Activated T-helper 2 cell treated with anti-CD3 and anti-CD28 coated beads, Interferon-gamma antibody, Interleukin-2, Interleukin-4, amounts not matched to agents 10 μg/mL and 5 μg/mL and 100 μg/mL, durations not matched to agents 14 hours and 24 hours and 36 hours (primary cell): ENCODE results near the gene SRXN1. TPM values are rescaled to one million over a fixed set of nuclear protein-coding genes. Genes with fewer than 3 reads are reported as not detected.

Experiments
- DNase-seq: peaks from one replicate; pipeline ENCODE4 v3.0.0; 2021; ENCODE audit warnings: low spot score
- H3K27ac Mint-ChIP-seq: one replicate; pipeline ENCODE4 v1.8.0; 2021; ENCODE audit warnings: mixed read lengths
- H3K27me3 Mint-ChIP-seq: one replicate; pipeline ENCODE4 v1.8.0; 2021; ENCODE audit warnings: low read depth, mixed read lengths
- H3K36me3 Mint-ChIP-seq: one replicate; pipeline ENCODE4 v1.8.0; 2021; ENCODE audit warnings: low read depth, mixed read lengths
- H3K4me1 Mint-ChIP-seq: one replicate; pipeline ENCODE4 v1.8.0; 2021; ENCODE audit warnings: low read depth, mixed read lengths
- H3K4me3 Mint-ChIP-seq: one replicate; pipeline ENCODE4 v1.8.0; 2021; ENCODE audit warnings: low read depth, mild to moderate bottlenecking, moderate library complexity, mixed read lengths
- H3K9me3 Mint-ChIP-seq: one replicate; pipeline ENCODE4 v1.8.0; 2021; ENCODE audit warnings: mixed read lengths
- intact Hi-C: fragments of 100-400 bp; cut with micrococcal nuclease; formaldehyde crosslinking; loops from one replicate; pipeline ENCODE4 v1.15.1; 2023
- total RNA-seq: library from RNA; stranded (reverse); gene quantifications from 2 replicates; pipeline ENCODE4 v1.2.3, GENCODE V29; 2022

The SRXN1 gene
- total RNA-seq, 1 donor from 2014 or later, result 20.4 TPM

DNA sequence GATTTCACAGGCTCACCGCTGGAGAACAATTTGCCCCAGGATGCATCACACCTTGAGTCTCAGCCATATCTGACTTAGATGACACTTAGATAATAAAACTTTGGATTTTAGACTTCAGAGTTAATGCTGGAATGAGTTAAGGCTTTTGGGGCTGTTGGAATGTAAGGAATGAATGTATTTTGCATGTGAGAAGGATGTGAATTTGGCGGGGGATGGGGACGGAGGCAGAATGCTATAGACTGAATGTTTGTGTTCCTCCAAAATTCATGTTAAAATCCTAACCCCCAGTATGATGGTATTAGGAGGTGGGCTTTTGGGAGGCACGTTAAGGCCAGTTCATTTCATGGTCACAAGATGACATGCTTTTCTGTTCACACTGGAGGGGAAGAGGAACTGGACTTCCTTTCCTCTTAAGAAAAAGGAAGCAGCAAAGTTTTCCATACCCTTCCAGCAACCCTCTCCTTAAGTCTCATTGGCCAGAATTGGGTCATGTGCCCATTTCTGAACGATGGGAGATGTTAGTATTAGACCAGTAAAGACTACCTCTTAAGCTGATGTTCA lies 5.8 kb upstream of the SRXN1 start:
- peaks cover 66% of the 10 kb centered on the region for H3K27me3 Mint-ChIP-seq
- no peak overlapping the region for H3K4me3 Mint-ChIP-seq
- peaks cover 12% of the 10 kb centered on the region for H3K4me1 Mint-ChIP-seq
- peaks cover 6% of the 10 kb centered on the region for H3K36me3 Mint-ChIP-seq
- no peak for DNase-seq
- no peak overlapping the region for H3K27ac Mint-ChIP-seq
- no peaks in the 10 kb centered on the region for H3K9me3 Mint-ChIP-seq
- intact Hi-C loops, result no loop called here

DNA sequence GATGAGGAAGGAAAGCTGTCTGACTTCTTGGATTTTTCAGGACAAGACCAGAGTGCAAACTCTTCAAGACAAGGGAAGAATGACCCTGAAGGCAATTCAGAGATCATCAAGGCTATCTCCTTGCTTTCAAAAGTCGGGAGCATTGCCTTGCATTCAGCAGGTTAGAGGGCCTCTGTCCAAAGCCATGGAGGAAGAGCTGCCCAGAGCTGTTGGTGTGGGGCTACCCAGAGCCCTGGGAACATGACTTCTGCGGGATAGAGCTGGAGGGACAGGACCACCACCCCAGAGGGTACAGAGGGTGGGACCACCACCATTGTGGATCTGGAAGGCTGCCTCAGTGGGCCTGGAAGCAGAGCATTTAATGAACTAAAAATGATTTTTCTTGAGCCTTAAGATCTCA lies 5.2 kb upstream of the SRXN1 start:
- no peaks in the 10 kb centered on the region for H3K9me3 Mint-ChIP-seq
- no peak overlapping the region for H3K4me3 Mint-ChIP-seq
- intact Hi-C loops, result no loop called here
- peaks cover 5% of the 10 kb centered on the region for H3K36me3 Mint-ChIP-seq
- H3K27me3 Mint-ChIP-seq, result peaks cover 64% of the 10 kb centered on the region
- H3K27ac Mint-ChIP-seq, result no peak overlapping the region
- DNase-seq, result no peak
- H3K4me1 Mint-ChIP-seq, result peaks cover 16% of the 10 kb centered on the region

DNA sequence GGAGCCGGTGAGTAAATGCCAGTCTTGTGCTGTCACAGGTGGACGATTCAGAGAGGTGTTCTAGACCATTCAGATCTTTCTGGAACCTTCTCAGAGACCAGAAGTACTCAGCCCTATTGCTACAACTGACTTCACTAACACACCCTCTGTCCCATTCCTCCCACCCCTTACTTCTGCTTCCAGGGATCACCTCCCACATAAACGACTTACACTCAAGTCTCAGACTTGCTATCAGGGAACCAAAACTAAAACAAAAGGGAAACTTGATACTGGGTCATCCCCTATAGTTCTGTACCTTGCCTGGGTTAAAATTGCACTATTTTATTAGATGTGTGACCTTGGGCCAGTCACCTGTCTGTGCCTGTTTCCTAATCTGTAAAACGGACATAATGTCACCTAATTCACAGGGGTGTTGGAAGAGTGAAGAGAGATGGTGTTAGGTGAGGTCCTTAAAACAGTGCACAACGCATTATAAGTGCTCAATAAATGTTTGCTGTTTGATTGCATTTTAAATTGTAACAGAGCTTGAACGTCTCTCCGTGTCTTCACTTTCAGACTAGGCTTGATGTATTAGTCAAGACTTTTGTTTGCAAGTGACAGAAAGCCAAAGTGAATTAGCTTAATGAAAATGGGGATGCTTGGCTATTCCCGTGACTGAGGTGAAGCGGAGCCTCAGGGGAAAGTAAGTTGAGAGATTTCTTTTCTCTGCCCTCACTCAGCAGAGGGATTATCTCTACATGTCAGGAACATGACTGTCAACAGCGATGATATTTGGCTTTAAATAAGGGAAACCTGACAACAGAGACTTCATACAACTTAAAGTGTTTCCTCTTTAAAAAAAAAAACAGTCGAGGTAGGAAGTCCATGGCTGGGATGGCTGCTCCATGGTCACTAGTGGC lies 3.0 kb upstream of the SRXN1 start:
- Mint-ChIP-seq H3K27me3 (peaks cover 46% of the 10 kb centered on the region), H3K27ac (no peak overlapping the region), H3K9me3 (no peaks in the 10 kb centered on the region), H3K36me3 (peaks cover 10% of the 10 kb centered on the region), H3K4me1 (peaks cover 22% of the 10 kb centered on the region), H3K4me3 (no peak overlapping the region)
- no peak for DNase-seq
- intact Hi-C loops, result no loop called here

DNA sequence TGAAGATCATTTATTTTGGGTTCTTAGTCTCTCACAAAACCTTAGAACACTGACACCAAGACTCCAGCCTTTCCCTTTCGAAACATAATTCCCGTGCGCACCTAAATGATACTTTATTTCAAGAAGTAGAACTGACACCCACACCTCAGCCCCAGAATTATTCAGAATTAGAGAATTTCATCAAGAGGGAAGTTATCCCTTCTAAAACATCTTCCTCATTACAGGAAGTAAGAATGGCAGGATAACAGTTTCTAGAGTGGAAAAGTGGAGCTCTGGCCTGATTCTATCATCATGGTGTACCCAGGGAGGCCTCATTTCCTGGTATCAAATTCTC lies 1.4 kb upstream of the SRXN1 start:
- Mint-ChIP-seq H3K36me3 (peaks cover 22% of the 10 kb centered on the region), H3K9me3 (no peaks in the 10 kb centered on the region), H3K4me3 (peak overlapping the region; percentile 81), H3K27ac (no peak overlapping the region), H3K27me3 (peaks cover 37% of the 10 kb centered on the region), H3K4me1 (peaks cover 27% of the 10 kb centered on the region)
- DNase-seq, result no peak
- intact Hi-C loops, result loop anchor here (5.0 kb wide), 1 partner anchor 112 kb away; the partner anchor contains the start of gene CSNK2A1

DNA sequence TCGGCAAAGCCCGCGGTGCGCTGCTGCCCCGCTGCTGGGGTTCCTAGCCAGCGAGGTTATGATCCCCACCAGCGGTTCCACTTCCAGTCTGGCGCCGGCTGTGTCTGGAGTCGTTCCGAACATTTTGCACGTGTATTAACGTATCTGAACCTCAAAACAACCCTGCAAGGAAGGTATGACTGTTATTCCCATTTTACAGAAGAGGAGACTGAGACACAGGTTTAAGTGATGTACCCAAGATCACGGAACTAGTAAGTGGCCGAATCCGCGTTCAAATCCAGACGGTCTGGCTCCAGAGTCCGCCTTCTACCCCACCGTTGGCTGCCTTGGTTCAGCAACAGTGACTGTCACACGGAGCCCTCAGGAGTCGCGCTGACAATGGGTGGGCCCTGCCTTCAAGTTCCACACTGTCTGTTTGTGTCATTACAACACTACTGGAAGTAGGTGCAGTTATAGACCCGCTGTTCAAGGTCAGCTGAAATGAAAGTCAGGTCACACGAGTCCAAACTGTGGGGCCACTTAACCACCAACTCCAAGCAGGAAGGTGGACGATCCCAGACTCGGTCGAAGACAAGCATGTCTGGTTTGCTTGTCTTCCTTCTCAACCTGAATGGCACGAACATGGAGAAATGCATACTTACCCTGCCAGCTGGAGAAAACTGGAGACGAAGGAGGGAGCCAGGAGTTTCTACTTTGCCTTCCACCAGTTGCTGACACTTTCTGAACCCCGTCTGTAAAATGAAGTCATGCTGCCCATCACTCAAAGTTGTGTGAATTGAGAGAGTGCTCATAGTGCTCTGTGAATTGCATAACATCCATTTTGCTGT lies 803 bp upstream of the SRXN1 start:
- DNase-seq, result no peak
- intact Hi-C loops, result loop anchor here (1.0 to 5.0 kb wide), 2 partner anchors 112 to 179 kb away; partner anchors contain the start of genes CSNK2A1 and FAM110A
- Mint-ChIP-seq H3K36me3 (peaks cover 26% of the 10 kb centered on the region), H3K9me3 (no peaks in the 10 kb centered on the region), H3K4me3 (peak overlapping the region; percentile 81), H3K27ac (peak overlapping the region; percentile 55), H3K4me1 (peaks cover 27% of the 10 kb centered on the region), H3K27me3 (peaks cover 33% of the 10 kb centered on the region)

DNA sequence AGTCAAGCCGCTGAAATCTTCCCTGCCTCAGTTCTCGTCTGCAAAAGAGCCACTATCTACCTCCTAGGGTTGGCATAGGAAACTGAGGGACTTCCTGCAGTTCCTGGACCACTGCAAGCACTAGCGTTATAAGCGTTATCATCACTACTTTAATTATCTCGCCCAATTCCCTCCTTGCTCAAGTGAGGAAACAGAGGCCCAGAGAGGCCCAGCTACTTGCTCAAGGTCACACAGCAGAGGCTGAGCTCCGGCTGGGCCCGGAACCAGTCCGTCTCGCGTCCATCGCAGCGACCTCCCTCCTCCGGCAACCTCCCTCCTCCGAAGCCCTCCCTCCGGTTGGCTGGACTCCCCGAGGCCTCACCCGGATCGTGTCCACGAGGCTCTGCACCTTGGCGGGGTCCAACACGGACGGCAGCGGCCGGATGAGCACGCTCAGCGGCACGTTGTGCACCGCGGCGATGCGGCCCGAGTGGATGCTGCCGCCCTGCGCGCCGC lies 338 bp downstream of the SRXN1 start:
- intact Hi-C loops, result loop anchor here (1.0 to 5.0 kb wide), 2 partner anchors 110 to 181 kb away; partner anchors contain the start of genes CSNK2A1 and FAM110A
- DNase-seq, result peak; percentile 15
- Mint-ChIP-seq H3K4me3 (peak overlapping the region; percentile 85), H3K36me3 (peaks cover 38% of the 10 kb centered on the region), H3K9me3 (no peaks in the 10 kb centered on the region), H3K27me3 (peaks cover 23% of the 10 kb centered on the region), H3K4me1 (peaks cover 27% of the 10 kb centered on the region), H3K27ac (peak overlapping the region; percentile 72)

DNA sequence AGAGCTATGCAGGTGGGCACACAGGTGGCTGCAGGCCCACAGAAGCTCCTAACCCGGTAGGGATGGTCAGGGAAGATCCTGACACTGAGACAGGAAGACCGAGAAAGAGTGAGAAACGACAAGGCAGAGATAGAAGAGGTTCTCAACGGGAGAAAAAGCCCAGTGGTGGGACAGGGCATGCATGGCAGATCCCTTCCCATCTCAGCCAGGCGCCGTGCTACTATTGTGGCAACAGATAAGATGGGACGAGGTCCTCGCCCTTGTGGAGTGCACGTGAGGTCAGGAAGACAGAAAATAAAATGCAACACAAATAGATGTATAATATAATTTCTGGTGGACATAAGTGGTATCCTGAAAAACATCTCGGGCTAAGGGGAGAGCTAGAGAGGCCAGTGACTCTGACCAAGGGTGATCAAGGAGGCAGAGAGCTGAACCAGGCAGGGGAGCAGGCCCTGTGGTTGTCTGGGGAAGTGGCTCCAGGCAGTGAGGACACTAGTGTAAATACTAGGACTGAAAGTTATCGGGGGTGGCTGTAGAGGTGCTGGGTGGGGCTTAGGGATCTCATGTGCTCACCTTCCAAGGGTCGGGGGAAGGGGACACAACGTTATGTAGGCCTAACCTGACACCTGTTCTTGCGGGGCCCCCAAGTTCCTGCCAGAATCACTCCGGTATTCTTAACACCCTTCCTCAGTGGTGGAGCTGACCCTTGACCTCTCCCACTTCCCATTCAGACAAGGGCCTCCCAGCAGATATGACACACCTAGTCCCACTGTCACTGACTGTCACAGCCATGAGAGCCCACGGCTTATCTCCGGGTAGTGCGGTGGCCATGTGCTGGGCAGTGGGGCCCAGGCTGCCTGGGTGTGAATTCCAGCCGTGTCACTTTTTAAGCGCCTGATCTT lies 1.0 kb downstream of the SRXN1 start:
- H3K27me3 Mint-ChIP-seq, result peaks cover 16% of the 10 kb centered on the region
- DNase-seq, result no peak
- intact Hi-C loops, result loop anchor here (5.0 kb wide), 1 partner anchor 110 kb away; the partner anchor contains the start of gene CSNK2A1

DNA sequence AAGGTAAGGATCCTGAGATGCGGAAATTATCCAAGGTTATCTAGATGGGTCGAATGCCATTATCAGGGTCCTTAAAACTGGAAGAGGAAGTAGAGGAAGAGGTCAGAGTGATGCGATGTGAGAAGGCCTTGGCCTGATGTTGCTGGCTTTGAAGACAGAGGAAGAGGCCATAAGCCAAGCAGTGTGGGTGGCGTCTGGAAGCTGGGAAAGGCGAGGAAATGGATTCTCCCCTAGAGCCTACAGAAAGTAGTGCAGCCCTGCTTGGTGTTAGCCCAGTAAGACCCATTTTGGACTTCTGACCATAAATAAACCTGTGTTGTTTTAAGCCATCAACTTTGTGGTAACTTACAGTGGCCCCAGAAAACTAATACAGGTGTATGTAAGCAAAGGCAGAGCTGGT lies 2.0 kb downstream of the SRXN1 start:
- no peak overlapping the region for H3K27ac Mint-ChIP-seq

More for the DNA sequence above, 1.0 kb downstream of the SRXN1 start:
- Mint-ChIP-seq H3K27ac (peak overlapping the region; percentile 72), H3K4me1 (peaks cover 27% of the 10 kb centered on the region), H3K36me3 (peaks cover 45% of the 10 kb centered on the region), H3K4me3 (peak overlapping the region; percentile 85), H3K9me3 (no peaks in the 10 kb centered on the region)

DNA sequence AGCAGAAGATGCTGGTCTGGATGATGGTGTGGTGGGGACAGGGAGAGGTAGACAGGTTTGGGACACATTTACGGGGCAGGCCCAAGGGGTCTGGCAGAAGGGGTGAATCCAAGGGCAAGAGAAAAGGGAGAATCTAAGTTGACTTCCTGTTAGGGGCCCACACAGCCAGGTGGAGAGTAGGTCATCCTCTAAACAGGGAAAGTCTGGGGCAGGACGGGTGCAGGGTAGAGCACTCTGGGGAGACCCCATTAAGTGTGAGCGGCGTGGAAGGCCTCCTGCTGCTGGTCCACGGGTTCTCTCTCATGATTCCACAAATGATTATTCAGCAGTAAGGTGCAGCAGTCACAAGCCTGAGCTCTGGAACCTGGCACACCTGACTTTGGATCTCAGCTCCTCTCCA lies 2.7 kb downstream of the SRXN1 start:
- H3K9me3 Mint-ChIP-seq, result no peaks in the 10 kb centered on the region
- H3K27me3 Mint-ChIP-seq, result peaks cover 3% of the 10 kb centered on the region
- peaks cover 33% of the 10 kb centered on the region for H3K4me1 Mint-ChIP-seq
- H3K27ac Mint-ChIP-seq, result no peak overlapping the region
- H3K36me3 Mint-ChIP-seq, result peaks cover 50% of the 10 kb centered on the region
- peak overlapping the region; percentile 1 for H3K4me3 Mint-ChIP-seq
- intact Hi-C loops, result loop anchor here (5.0 kb wide), 1 partner anchor 108 kb away; the partner anchor contains the start of gene CSNK2A1
- DNase-seq, result no peak

More for the DNA sequence above, 2.0 kb downstream of the SRXN1 start:
- peaks cover 50% of the 10 kb centered on the region for H3K36me3 Mint-ChIP-seq
- DNase-seq, result no peak
- H3K27me3 Mint-ChIP-seq, result peaks cover 9% of the 10 kb centered on the region
- peaks cover 27% of the 10 kb centered on the region for H3K4me1 Mint-ChIP-seq
- no peaks in the 10 kb centered on the region for H3K9me3 Mint-ChIP-seq
- H3K4me3 Mint-ChIP-seq, result peak overlapping the region; percentile 85
- intact Hi-C loops, result loop anchor here (5.0 kb wide), 1 partner anchor 109 kb away; the partner anchor contains the start of gene CSNK2A1

DNA sequence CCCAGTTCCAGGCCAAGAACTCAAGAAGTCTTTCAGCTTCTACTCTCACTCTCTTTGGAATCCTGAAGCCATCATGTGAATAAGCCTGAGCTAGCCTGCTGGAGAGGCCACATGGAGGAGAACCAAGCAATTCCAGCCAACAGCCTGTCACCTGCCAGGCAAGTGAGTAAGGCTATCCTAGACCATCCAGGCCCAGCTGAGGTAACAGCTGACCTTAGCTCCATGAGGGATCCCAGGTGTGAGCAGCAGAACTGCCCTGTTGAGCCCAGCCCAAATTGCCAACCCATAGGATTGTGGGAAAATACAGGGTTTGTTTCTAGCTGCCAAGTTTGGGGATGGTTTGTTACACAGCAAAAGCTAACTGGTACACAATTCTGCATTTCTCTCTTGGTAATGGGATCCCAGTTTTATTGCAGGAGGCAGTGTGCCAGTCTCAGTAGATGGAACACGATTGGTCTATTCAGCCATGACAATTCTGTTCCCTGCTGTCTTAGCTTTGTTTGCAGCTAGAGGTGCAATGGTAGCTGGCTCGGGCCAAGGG lies 5.5 kb downstream of the SRXN1 start:
- intact Hi-C loops, result no loop called here
- Mint-ChIP-seq H3K4me1 (peaks cover 22% of the 10 kb centered on the region), H3K27ac (no peak overlapping the region)

DNA sequence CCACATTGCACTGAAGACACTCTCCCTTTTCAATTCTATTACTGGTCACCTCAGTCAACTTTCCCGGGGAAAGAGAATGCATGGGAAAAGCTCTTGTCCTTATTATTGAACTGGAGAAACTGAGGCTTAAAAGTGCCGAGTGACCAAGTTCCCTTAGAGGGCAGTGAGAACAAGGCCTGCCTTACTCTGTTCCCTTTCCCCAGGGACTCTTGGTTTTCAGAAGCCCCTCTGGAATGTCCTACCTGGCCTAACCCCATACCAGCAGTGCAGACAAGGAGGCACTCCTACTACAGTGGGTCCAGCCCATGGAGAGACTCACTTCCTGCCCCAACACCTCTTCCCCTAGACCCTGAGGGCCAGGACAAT lies 6.1 kb downstream of the SRXN1 start:
- peaks cover 15% of the 10 kb centered on the region for H3K4me1 Mint-ChIP-seq
- H3K27me3 Mint-ChIP-seq, result peaks cover 14% of the 10 kb centered on the region
- H3K27ac Mint-ChIP-seq, result no peak overlapping the region
- no peak for DNase-seq
- no peaks in the 10 kb centered on the region for H3K9me3 Mint-ChIP-seq
- H3K4me3 Mint-ChIP-seq, result no peak overlapping the region
- H3K36me3 Mint-ChIP-seq, result peaks cover 44% of the 10 kb centered on the region
- intact Hi-C loops, result no loop called here

More for the DNA sequence above, 5.5 kb downstream of the SRXN1 start:
- H3K36me3 Mint-ChIP-seq, result peaks cover 49% of the 10 kb centered on the region
- peaks cover 14% of the 10 kb centered on the region for H3K27me3 Mint-ChIP-seq
- H3K9me3 Mint-ChIP-seq, result no peaks in the 10 kb centered on the region
- no peak overlapping the region for H3K4me3 Mint-ChIP-seq
- no peak for DNase-seq
